GM18499 (cell line): ENCODE data around the gene CNKSR1.
"Not testable (repeated sequence)": the region's sequence is repeated elsewhere in the genome, so short reads cannot be mapped to it uniquely, and the experiment has no call there.

Experiments
- ATAC-seq: cut with Tn5 transposase; IDR thresholded peaks from one replicate; pipeline ENCODE4 v1.9.1; 2021; ENCODE audit warnings: moderate number of reproducible peaks; ENCODE audit not compliant: insufficient read depth, unreplicated experiment

Gene CNKSR1

DNA sequence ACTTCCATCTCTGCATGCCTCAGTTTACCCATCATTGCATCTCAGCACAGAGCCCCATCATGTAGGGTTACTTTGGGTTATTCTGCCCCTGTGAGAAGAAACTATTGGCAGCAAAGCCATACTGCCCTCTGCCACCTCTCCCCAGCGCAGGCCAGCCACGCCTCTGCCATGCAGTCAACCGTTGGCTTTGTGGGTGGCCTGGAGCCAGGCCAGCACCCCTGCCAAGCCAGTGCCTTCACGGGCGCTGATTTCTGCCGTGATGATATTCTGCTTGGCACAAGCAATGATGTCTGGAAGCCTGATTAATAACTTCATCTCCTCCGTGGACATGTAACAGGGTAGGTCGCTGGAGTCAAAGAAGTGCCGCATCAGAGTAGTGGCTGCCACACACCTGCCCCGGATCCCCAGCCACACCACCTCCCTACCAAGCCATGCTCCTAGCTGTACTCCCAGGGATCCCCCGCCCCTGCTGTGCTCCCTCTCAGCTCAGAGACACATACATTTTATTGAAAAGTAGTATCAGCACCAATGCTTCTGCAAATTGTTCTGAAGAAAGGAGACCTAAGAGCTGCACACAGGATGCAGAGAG lies 41.7 kb downstream of the CNKSR1 start:
- no peak for ATAC-seq

- no peak for ATAC-seq
Observed at GRCh38 chr1:26220199-26220912, 43.1 kb downstream of the CNKSR1 start.

DNA sequence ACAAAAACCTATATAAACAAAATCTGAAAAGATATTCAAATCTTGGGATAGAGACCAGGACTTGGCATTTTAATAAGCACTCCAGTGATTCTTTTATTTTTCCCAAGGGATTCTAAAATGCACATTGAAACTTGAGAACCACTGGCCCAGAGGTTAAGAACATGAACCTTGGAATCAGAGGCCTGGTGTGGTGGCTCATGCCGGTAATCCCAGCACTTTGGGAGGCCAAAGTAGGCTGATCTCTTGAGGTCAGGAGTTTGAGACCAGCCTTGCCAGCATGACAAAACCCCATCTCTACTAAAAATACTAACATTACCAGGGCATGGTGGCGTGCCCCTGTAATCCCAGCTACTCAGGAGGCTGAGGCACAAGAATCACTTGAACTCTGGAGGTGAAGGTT lies 43.8 kb downstream of the CNKSR1 start:
- no peak for ATAC-seq

DNA sequence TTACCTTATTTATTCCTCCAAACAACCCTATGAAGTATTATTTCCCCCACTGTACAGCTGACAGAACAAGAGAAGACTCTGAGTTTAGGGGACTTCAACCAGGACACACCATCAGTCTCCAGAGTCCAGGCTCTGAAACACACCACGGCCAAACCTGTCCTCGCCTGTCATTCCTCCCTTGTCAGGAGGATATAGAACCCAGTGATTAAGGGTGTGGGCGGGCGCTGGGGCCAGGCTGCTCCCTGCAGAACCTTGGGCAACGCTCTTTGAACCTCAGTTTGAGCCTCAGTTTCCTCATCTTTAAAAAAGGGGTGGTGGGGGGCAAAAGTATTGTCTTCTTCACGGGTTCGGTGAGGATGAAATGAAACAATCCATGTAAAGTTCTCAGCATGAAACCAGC lies 47.3 kb downstream of the CNKSR1 start:
- ATAC-seq = no peak

- no peak for ATAC-seq
Observed at GRCh38 chr1:26225033-26225831, 47.9 kb downstream of the CNKSR1 start.

- ATAC-seq = not testable (repeated sequence)
Observed at GRCh38 chr1:26230682-26231081, 53.4 kb downstream of the CNKSR1 start.

DNA sequence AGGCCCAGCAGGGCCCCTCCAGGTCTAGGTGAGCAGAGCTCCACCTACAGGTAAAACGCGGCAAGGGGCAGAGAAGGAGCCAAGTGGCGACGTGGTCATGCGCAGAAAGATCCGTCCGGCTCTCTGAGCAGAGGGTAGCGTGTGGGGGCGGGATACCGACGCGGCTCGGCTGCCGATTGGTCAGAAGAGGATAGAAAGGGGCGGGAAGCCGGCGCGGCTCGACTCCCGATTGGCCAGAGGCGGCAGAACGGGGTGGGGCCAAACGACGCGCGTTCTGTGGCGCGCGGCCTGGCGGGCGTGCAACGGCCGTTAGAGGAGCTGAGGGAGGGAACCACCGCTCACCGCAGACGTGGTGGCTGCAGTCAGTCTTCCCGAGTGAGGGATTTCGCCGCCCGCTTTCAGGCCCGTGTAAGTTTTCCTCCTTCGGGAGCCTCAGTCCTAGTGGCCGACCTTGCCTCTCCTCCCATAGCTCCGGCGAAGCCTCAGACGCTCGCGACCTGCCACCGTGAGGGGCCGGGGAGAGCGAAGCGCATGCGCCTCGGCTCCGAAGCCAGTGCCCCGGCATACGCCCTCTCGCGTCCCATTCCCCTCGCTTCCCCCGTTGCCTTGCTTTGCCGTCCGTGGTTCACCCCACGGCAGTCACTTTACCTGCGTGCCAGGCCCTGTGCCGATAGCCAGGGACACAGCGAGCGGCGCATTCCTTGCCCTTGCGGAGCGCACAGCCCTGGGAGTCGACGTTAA lies 56.8 kb downstream of the CNKSR1 start, which contains the start of gene CEP85:
Gene CEP85 (plus strand): TSS at position 298 of the 741 bp plus-strand sequence. CDS start 5,584 bp downstream, outside the sequence.
- peak; percentile 87 for ATAC-seq

DNA sequence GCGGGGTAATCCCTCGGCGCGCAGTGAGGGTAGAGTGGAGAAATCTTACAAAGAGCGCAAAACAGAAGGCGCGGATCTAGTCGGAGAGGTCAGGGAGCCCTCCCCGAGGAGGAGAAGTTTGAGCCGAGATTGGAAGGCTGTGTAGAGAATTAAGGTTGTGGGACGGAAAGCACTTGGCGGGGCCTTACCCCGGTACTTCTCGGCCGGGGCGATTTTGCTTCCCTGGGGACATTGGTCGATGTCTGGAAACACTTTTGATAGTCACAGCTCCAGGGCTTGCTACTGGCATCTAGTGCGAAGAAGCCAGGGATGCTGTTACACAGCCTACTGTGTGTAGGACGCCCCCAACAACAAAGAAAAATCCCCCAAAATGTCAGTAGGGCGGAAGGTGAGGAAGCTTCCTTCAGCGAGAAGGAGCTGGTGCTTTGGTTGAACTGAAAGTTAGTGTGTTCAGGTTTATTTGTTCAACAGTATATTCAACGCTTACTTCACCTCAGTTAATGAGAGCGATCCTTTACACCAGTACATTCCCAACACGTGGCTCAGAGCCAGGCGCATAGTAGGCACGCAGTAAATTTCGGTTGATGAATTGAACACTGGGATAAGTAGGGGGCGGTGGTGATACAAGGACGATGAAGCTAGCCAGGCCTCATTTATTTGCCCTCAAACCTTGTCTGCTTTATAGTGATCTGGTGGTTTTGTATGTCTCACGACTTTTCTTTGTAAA lies 57.5 kb downstream of the CNKSR1 start:
- no peak for ATAC-seq

DNA sequence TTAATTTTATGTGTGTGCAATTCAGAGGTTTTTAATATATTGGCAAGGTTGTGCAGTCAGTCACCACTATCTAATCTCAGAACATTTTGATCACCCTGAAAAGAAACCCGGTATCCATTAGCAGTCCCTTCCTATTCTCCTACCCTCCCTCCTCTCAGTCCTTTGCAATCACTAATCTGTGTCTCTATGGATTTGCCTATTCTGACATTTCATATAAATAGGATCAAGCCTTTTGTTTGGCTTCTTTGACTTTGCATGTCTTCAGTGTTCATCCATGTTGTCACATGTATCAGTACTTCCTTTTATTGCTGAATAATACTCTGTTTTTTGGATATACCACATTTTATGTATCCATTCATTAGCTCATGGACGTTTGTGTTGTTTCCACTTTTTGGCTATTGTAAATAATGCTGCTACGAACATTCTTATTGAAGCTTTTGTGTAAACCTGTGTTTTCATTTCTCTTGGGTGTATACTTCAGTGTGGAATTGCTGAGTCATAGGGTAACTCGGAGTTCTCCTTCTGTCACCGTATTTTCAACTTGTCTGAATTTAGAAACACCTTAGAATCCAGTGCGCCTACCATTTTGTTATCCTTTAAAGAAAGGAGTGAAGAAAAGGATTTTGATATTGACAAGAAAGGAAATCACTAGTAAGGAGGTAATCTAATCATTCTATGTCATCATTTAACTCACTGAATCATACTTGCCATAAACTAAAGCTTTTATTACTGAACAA lies 60.1 kb downstream of the CNKSR1 start:
- ATAC-seq = no peak
